Gastrocnemius medialis (tissue), 4 donors: ENCODE measurements around the gene LAPTM4A.

ENCODE experiments used
- POLR2A ChIP-seq, 2 donors: fragments of 450-650 bp; IDR thresholded peaks; one replicate each; pipeline ENCODE4 v1.6.1; 2017; ENCODE audit warnings: antibody characterized with exemption in 2 of 2, mild to moderate bottlenecking in 2 of 2, moderate library complexity in 2 of 2
- TF ChIP-seq, protein P1 (sequence below), 5 experiments: fragments of 450-650 bp in 3 of 5; fragments of 200-600 bp in 2 of 5; sonication (generic) in 2 of 5; IDR thresholded peaks in 4 of 5; conservative IDR thresholded peaks in 1 of 5; 1 replicate in 4 of 5; 2 replicates in 1 of 5; pipeline ENCODE4 v1.5.1; 2016 to 2019; ENCODE audit warnings: antibody characterized with exemption in 5 of 5, mild to moderate bottlenecking in 3 of 5, moderate library complexity in 3 of 5

- TF ChIP-seq POLR2A (IDR thresholded peaks at IDR 0.05), result no peak
- TF ChIP-seq, protein P1, sequence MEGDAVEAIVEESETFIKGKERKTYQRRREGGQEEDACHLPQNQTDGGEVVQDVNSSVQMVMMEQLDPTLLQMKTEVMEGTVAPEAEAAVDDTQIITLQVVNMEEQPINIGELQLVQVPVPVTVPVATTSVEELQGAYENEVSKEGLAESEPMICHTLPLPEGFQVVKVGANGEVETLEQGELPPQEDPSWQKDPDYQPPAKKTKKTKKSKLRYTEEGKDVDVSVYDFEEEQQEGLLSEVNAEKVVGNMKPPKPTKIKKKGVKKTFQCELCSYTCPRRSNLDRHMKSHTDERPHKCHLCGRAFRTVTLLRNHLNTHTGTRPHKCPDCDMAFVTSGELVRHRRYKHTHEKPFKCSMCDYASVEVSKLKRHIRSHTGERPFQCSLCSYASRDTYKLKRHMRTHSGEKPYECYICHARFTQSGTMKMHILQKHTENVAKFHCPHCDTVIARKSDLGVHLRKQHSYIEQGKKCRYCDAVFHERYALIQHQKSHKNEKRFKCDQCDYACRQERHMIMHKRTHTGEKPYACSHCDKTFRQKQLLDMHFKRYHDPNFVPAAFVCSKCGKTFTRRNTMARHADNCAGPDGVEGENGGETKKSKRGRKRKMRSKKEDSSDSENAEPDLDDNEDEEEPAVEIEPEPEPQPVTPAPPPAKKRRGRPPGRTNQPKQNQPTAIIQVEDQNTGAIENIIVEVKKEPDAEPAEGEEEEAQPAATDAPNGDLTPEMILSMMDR (IDR thresholded peaks at IDR 0.05 in 4 of 5, conservative IDR thresholded peaks at IDR 0.05 in 1 of 5), result no peak
Observed at GRCh38 chr2:20073460-20073859, 22.0 kb upstream of the LAPTM4A start.
